ENCODE data around the gene RGPD3.

Gene RGPD3

GRCh38 chr2:106356291-106356690 lies 111.9 kb downstream of the RGPD3 start:
- TF ChIP-seq CTCF (IDR thresholded peaks at IDR 0.05; ENCODE audit: low read length, missing control alignments): no peak
- DNase-seq (ENCODE audit: low read depth): no peak
- no peak overlapping the region for H3K4me3 ChIP-seq (replicated peaks; ENCODE audit: low read depth, low read length)

GRCh38 chr2:106353676-106354075 lies 114.5 kb downstream of the RGPD3 start:
- DNase-seq (ENCODE audit: low read depth): no peak
- no peak overlapping the region for H3K4me3 ChIP-seq (replicated peaks; ENCODE audit: low read depth, low read length)
- TF ChIP-seq CTCF (IDR thresholded peaks at IDR 0.05; ENCODE audit: low read length, missing control alignments): no peak

GRCh38 chr2:106350980-106351379 lies 117.2 kb downstream of the RGPD3 start:
- no peak for TF ChIP-seq CTCF (IDR thresholded peaks at IDR 0.05; ENCODE audit: low read length, missing control alignments)
- no peak overlapping the region for H3K4me3 ChIP-seq (replicated peaks; ENCODE audit: low read depth, low read length)
- no peak for DNase-seq (ENCODE audit: low read depth)

- TF ChIP-seq CTCF (IDR thresholded peaks at IDR 0.05; ENCODE audit: low read length, missing control alignments): no peak
- no peak for DNase-seq (ENCODE audit: low read depth)
- H3K4me3 ChIP-seq (replicated peaks; ENCODE audit: low read depth, low read length): no peak overlapping the region
Observed at GRCh38 chr2:106344302-106344701, 123.9 kb downstream of the RGPD3 start.

GRCh38 chr2:106343274-106343673 lies 124.9 kb downstream of the RGPD3 start:
- no peak for TF ChIP-seq CTCF (IDR thresholded peaks at IDR 0.05; ENCODE audit: low read length, missing control alignments)
- DNase-seq (ENCODE audit: low read depth): no peak
- H3K4me3 ChIP-seq (replicated peaks; ENCODE audit: low read depth, low read length): no peak overlapping the region

GRCh38 chr2:106342831-106343251 lies 125.4 kb downstream of the RGPD3 start:
- no peak for DNase-seq (ENCODE audit: low read depth)
- TF ChIP-seq CTCF (IDR thresholded peaks at IDR 0.05; ENCODE audit: low read length, missing control alignments): no peak
- no peak overlapping the region for H3K4me3 ChIP-seq (replicated peaks; ENCODE audit: low read depth, low read length)

- no peak for TF ChIP-seq CTCF (IDR thresholded peaks at IDR 0.05; ENCODE audit: low read length, missing control alignments)
- no peak overlapping the region for H3K4me3 ChIP-seq (replicated peaks; ENCODE audit: low read depth, low read length)
- no peak for DNase-seq (ENCODE audit: low read depth)
Observed at GRCh38 chr2:106341666-106342065, 126.5 kb downstream of the RGPD3 start.

Data from fibroblast of pulmonary artery (primary cell).